GM12878 (cell line): Measurements from ENCODE around the gene SYS1. TPM values are rescaled to one million over a fixed set of nuclear protein-coding genes. Genes with fewer than 3 reads are reported as not detected.

ENCODE experiments used
- ATAC-seq: fragments of 200-7000 bp; cut with Tn5 transposase; 3 replicates; pipeline ENCODE4 v1.9.1; 2020; ENCODE audit warnings: mild to moderate bottlenecking, moderate library complexity
- BruUV-seq: library from RNA; stranded (reverse); fragments of 400-500 nt; replicated peaks from 2 replicates; lab custom pipeline; 2021; lab: Mats Ljungman, UMichigan
- CTCF ChIA-PET: fragments of 300-600 bp; sonication (Branson Sonifier 250); formaldehyde crosslinking; extraction: SDS; loops from one replicate; lab custom pipeline; 2021; ENCODE audit warnings: inconsistent platforms; lab: Yijun Ruan, JAX
- POLR2A ChIA-PET: fragments of 350-600 bp; formaldehyde crosslinking; extraction: SDS; loops from one replicate; lab custom pipeline; 2021; ENCODE audit warnings: inconsistent platforms; lab: Charles Lee
- RAD21 ChIA-PET: fragments of 300-600 bp; sonication (Branson Sonifier 250); formaldehyde crosslinking; loops from one replicate; lab custom pipeline; 2023; ENCODE audit warnings: antibody characterized with exemption; ENCODE audit not compliant: unreplicated experiment; lab: Charles Lee
- SMC1A ChIA-PET: fragments of 300-600 bp; sonication (Branson Sonifier 250); formaldehyde crosslinking; loops from one replicate; lab custom pipeline; 2023; ENCODE audit not compliant: unreplicated experiment, uncharacterized antibody; lab: Charles Lee
- DNase-seq: peaks from one replicate; pipeline ENCODE4 v3.0.0-alpha.2; 2011; ENCODE audit warnings: low read depth, low spot score
- FAIRE-seq: peaks from 3 replicates; lab custom pipeline; 2011; peaks lifted over from hg19 to GRCh38; lab: Jason Lieb, UNC
- H2AFZ ChIP-seq: 2 replicates; pipeline ENCODE4 v1.6.0; 2011; ENCODE audit warnings: low read depth, low read length, control low read depth; ENCODE audit not compliant: control insufficient read depth
- H3K27ac ChIP-seq: 2 replicates; pipeline ENCODE4 v1.5.1; 2011; ENCODE audit warnings: control low read depth; ENCODE audit not compliant: control insufficient read depth, insufficient read depth
- H3K27me3 ChIP-seq, 2 experiments: replicated peaks in 1 of 2; 2 replicates each; pipeline versions ENCODE4 v1.6.0 to v1.6.1; 2011; ENCODE audit warnings: low read length in 1 of 2; ENCODE audit not compliant: control insufficient read depth in 2 of 2, insufficient read depth in 2 of 2
- H3K36me3 ChIP-seq, 2 experiments: 2 replicates each; pipeline ENCODE4 v1.5.1; 2011; ENCODE audit warnings: low read length in 1 of 2; ENCODE audit not compliant: control insufficient read depth in 2 of 2, insufficient read depth in 2 of 2
- H3K4me1 ChIP-seq: 2 replicates; pipeline ENCODE4 v1.6.1; 2011; ENCODE audit warnings: mild to moderate bottlenecking, low read length, moderate library complexity, mixed read lengths; ENCODE audit not compliant: control insufficient read depth, insufficient read depth
- H3K4me2 ChIP-seq: 2 replicates; pipeline ENCODE4 v1.6.0; 2011; ENCODE audit warnings: control low read depth; ENCODE audit not compliant: control insufficient read depth, insufficient read depth
- H3K4me3 ChIP-seq: fragments of 200-600 bp; sonication (generic); 2 replicates; pipeline ENCODE4 v1.5.1; 2016
- H3K79me2 ChIP-seq: 2 replicates; pipeline ENCODE4 v1.6.0; 2011; ENCODE audit warnings: low read length; ENCODE audit not compliant: control insufficient read depth, insufficient read depth
- H3K9ac ChIP-seq: 2 replicates; pipeline ENCODE4 v1.8.0; 2011; ENCODE audit warnings: low read length, control low read depth, mixed read lengths; ENCODE audit not compliant: control insufficient read depth, insufficient read depth
- H3K9me3 ChIP-seq: replicated peaks from 3 replicates; pipeline ENCODE4 v1.5.1; 2011; ENCODE audit warnings: mild to moderate bottlenecking, low read length; ENCODE audit not compliant: control insufficient read depth, insufficient read depth
- H4K20me1 ChIP-seq: 2 replicates; pipeline ENCODE4 v1.6.0; 2011; ENCODE audit not compliant: control insufficient read depth, insufficient read depth
- CHD2 ChIP-seq: IDR thresholded peaks from 2 replicates; pipeline ENCODE4 v1.6.1; 2011; ENCODE audit warnings: low read depth, low read length, improper control_type of control experiment, borderline replicate concordance
- EZH2 ChIP-seq: IDR thresholded peaks from 2 replicates; pipeline ENCODE4 v1.6.1; 2012; ENCODE audit warnings: low read depth, mild to moderate bottlenecking, control low read depth, inconsistent platforms, low read length, borderline replicate concordance; ENCODE audit not compliant: control insufficient read depth
- HDGF ChIP-seq: fragments of 450-650 bp; IDR thresholded peaks from 2 replicates; pipeline ENCODE4 v1.6.1; 2016; ENCODE audit warnings: antibody characterized with exemption
- PAX5 ChIP-seq: IDR thresholded peaks from 2 replicates; pipeline ENCODE4 v1.6.1; 2011; ENCODE audit warnings: low read depth, low read length, borderline replicate concordance
- SMC3 ChIP-seq: IDR thresholded peaks from 2 replicates; pipeline ENCODE4 v1.6.1; 2011; ENCODE audit warnings: low read length, improper control_type of control experiment, borderline replicate concordance
- SREBF2 ChIP-seq: IDR thresholded peaks from 2 replicates; pipeline ENCODE4 v1.6.1; 2012; ENCODE audit warnings: mild to moderate bottlenecking, low read length
- WGBS: methylation state at CpG from one replicate; pipeline ENCODE4 v1.1.6; 2016; ENCODE audit warnings: low lambda C conversion rate; ENCODE audit not compliant: insufficient replicate concordance, insufficient coverage; ENCODE audit errors: missing lambda C conversion rate; 5-methylcytosine and 5-hydroxymethylcytosine counted together
- in situ Hi-C: fragments of 300-500 bp; cut with MboI; formaldehyde crosslinking; loops from 9 replicates; pipeline ENCODE4 v1.14.3; 2018; ENCODE audit warnings: mixed read lengths
- intact Hi-C: fragments of 100-400 bp; cut with micrococcal nuclease; formaldehyde crosslinking; loops from one replicate; pipeline ENCODE4 v1.14.2; 2022; ENCODE audit not compliant: unreplicated experiment
- polyA plus RNA-seq, 11 experiments: library from polyadenylated mRNA; depleted of rRNA in 4 of 11; unstranded in 6 of 11; stranded (reverse) in 5 of 11; fragments of >200 nt; fragmentation: Nextera tagmentation in 4 of 11; fragmentation: Illumina TruSeq in 1 of 11; extraction: Ambion mirVana in 4 of 11; extraction: Trizol in 1 of 11; gene quantifications; 1 replicate in 1 of 11; 2 replicates in 10 of 11; pipeline versions ENCODE4 v1.2.1 to v1.2.3, GENCODE V29; 2011 to 2016; ENCODE audit warnings: inconsistent platforms in 2 of 11, missing spikeins in 2 of 11, low read depth in 1 of 11
- total RNA-seq, 4 experiments: library from RNA; depleted of rRNA in 3 of 4; stranded (reverse); fragments of >200 nt in 3 of 4; fragmentation: Illumina TruSeq in 1 of 4; extraction: Trizol in 1 of 4; gene quantifications; 2 replicates each; pipeline versions ENCODE4 v1.2.1 to v1.2.3, GENCODE V29; 2013 to 2021
- TF ChIP-seq, protein P1 (sequence below), 3 experiments: IDR thresholded peaks in 2 of 3; conservative IDR thresholded peaks in 1 of 3; 2 replicates each; pipeline ENCODE4 v1.5.1; 2011; ENCODE audit warnings: low read depth in 3 of 3, low read length in 3 of 3, mild to moderate bottlenecking in 3 of 3, control low read depth in 2 of 3, moderate library complexity in 2 of 3, inconsistent platforms in 1 of 3, mixed read lengths in 1 of 3; ENCODE audit not compliant: control insufficient read depth in 2 of 3, insufficient read depth in 1 of 3; ENCODE audit errors: extremely low read depth in 1 of 3
- TF ChIP-seq, protein P2 (sequence below): fragments of 150-350 bp; IDR thresholded peaks from 2 replicates; pipeline ENCODE4 v1.6.1; 2016; ENCODE audit warnings: low read depth, low read length

SYS1 gene
- total and polyA plus RNA-seq, 10 of the 15 experiments (the other 5 are each of a cell fraction or from before 2014, with no cell fraction given), result 5.1 to 22.6 (median 9.3) TPM

- DNase-seq (no peak), ATAC-seq (no peak)
- H3K4me3 ChIP-seq, result no peak overlapping the region
- H4K20me1 ChIP-seq, result no peaks in the 10 kb centered on the region; the same call in 1 of the 2 replicates
- BruUV-seq, result no TSS peak
- H3K79me2 ChIP-seq, result no peaks in the 10 kb centered on the region
- H3K27ac ChIP-seq, result no peak overlapping the region
- POLR2A ChIA-PET, result no interaction called here
- intact Hi-C loops, result loop anchor here (1.0 to 5.0 kb wide), 4 partner anchors 45 to 447 kb away; no protein-coding TSS in a partner anchor
- no peak for TF ChIP-seq PAX5
- TF ChIP-seq, all 136 proteins: peak for 0
- no peak overlapping the region for H3K9ac ChIP-seq
- H3K4me2 ChIP-seq, result no peak overlapping the region
- H3K36me3 ChIP-seq, result no peaks in the 10 kb centered on the region
- RAD21 ChIA-PET, result interaction anchor here (1.0 to 3.1 kb wide), 7 partner anchors 22 to 447 kb away, joined by 3 to 31 read pairs (median 10); no protein-coding TSS in a partner anchor
- SMC1A ChIA-PET, result interaction anchor here (0.8 to 7.2 kb wide), 9 partner anchors 12 to 447 kb away, joined by 3 to 82 read pairs (median 4); no protein-coding TSS in a partner anchor
- H3K4me1 ChIP-seq, result peaks cover 19% of the 10 kb centered on the region
- FAIRE-seq, result no peak
- CTCF ChIA-PET, result interaction anchor here (0.6 to 8.0 kb wide), 11 partner anchors 29 to 448 kb away, joined by 3 to 97 read pairs (median 14); partner anchors contain the start of gene SYS1
- H3K9me3 ChIP-seq, result no peaks in the 10 kb centered on the region; the same call in 2 of the 3 replicates
- no peaks in the 10 kb centered on the region for H3K27me3 ChIP-seq
- no peak overlapping the region for H2AFZ ChIP-seq
- in situ Hi-C loops, result loop anchor here (5.0 kb wide), 1 partner anchor 449 kb away; no protein-coding TSS in a partner anchor
These were observed 39.2 kb upstream of the SYS1 start for GRCh38 chr20:45323731-45324130.

- ATAC-seq (no peak), DNase-seq (no peak), FAIRE-seq (no peak)
- Histone ChIP-seq H3K79me2 (no peaks in the 10 kb centered on the region), H3K4me3 (no peak overlapping the region), H3K27me3 (no peaks in the 10 kb centered on the region), H3K36me3 (no peaks in the 10 kb centered on the region; a peak in 1 of 4 replicates), H3K9ac (no peak overlapping the region), H4K20me1 (no peaks in the 10 kb centered on the region; the same call in 1 of the 2 replicates), H3K9me3 (no peaks in the 10 kb centered on the region; the same call in 2 of the 3 replicates), H2AFZ (no peak overlapping the region), H3K27ac (no peak overlapping the region), H3K4me1 (peaks cover 8% of the 10 kb centered on the region), H3K4me2 (no peak overlapping the region)
- no TSS peak for BruUV-seq
- ChIA-PET POLR2A (no interaction called here), RAD21 (interaction anchor here (0.7 kb wide), 1 partner anchor 23 kb away, joined by 3 read pairs; the partner anchor contains the start of gene SDC4), CTCF (interaction anchor here (1.1 to 8.0 kb wide), 6 partner anchors 21 to 112 kb away, joined by 3 to 97 read pairs (median 4); partner anchors contain the start of gene SYS1), SMC1A (no interaction called here)
- TF ChIP-seq SREBF2 (no peak), HDGF (no peak), SMC3 (no peak), EZH2 (no peak), CHD2 (no peak), PAX5 (no peak)
- TF ChIP-seq, protein P1, sequence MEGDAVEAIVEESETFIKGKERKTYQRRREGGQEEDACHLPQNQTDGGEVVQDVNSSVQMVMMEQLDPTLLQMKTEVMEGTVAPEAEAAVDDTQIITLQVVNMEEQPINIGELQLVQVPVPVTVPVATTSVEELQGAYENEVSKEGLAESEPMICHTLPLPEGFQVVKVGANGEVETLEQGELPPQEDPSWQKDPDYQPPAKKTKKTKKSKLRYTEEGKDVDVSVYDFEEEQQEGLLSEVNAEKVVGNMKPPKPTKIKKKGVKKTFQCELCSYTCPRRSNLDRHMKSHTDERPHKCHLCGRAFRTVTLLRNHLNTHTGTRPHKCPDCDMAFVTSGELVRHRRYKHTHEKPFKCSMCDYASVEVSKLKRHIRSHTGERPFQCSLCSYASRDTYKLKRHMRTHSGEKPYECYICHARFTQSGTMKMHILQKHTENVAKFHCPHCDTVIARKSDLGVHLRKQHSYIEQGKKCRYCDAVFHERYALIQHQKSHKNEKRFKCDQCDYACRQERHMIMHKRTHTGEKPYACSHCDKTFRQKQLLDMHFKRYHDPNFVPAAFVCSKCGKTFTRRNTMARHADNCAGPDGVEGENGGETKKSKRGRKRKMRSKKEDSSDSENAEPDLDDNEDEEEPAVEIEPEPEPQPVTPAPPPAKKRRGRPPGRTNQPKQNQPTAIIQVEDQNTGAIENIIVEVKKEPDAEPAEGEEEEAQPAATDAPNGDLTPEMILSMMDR (IDR thresholded peaks at IDR 0.05 in 2 of 3, conservative IDR thresholded peaks at IDR 0.05 in 1 of 3; ENCODE audit: control insufficient read depth in 2 of 3, extremely low read depth in 1 of 3, insufficient read depth in 1 of 3, low read depth in 3 of 3, low read length in 3 of 3), result no peak
- TF ChIP-seq, protein P2, sequence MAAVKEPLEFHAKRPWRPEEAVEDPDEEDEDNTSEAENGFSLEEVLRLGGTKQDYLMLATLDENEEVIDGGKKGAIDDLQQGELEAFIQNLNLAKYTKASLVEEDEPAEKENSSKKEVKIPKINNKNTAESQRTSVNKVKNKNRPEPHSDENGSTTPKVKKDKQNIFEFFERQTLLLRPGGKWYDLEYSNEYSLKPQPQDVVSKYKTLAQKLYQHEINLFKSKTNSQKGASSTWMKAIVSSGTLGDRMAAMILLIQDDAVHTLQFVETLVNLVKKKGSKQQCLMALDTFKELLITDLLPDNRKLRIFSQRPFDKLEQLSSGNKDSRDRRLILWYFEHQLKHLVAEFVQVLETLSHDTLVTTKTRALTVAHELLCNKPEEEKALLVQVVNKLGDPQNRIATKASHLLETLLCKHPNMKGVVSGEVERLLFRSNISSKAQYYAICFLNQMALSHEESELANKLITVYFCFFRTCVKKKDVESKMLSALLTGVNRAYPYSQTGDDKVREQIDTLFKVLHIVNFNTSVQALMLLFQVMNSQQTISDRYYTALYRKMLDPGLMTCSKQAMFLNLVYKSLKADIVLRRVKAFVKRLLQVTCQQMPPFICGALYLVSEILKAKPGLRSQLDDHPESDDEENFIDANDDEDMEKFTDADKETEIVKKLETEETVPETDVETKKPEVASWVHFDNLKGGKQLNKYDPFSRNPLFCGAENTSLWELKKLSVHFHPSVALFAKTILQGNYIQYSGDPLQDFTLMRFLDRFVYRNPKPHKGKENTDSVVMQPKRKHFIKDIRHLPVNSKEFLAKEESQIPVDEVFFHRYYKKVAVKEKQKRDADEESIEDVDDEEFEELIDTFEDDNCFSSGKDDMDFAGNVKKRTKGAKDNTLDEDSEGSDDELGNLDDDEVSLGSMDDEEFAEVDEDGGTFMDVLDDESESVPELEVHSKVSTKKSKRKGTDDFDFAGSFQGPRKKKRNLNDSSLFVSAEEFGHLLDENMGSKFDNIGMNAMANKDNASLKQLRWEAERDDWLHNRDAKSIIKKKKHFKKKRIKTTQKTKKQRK, result no peak
- in situ Hi-C loops (no loop called here), intact Hi-C loops (no loop called here)
- WGBS, result 27% methylated on average over 6 of the region's 6 CpGs
These were observed 37.6 kb upstream of the SYS1 start for GRCh38 chr20:45325371-45325770.
